ENCODE results near the gene STIP1. TPM values are rescaled to one million over a fixed set of nuclear protein-coding genes. Genes with fewer than 3 reads are reported as not detected.

Gene STIP1
- total and polyA plus RNA-seq, 4 donors, result 22.6 to 58.1 (median 42.5) TPM

DNA sequence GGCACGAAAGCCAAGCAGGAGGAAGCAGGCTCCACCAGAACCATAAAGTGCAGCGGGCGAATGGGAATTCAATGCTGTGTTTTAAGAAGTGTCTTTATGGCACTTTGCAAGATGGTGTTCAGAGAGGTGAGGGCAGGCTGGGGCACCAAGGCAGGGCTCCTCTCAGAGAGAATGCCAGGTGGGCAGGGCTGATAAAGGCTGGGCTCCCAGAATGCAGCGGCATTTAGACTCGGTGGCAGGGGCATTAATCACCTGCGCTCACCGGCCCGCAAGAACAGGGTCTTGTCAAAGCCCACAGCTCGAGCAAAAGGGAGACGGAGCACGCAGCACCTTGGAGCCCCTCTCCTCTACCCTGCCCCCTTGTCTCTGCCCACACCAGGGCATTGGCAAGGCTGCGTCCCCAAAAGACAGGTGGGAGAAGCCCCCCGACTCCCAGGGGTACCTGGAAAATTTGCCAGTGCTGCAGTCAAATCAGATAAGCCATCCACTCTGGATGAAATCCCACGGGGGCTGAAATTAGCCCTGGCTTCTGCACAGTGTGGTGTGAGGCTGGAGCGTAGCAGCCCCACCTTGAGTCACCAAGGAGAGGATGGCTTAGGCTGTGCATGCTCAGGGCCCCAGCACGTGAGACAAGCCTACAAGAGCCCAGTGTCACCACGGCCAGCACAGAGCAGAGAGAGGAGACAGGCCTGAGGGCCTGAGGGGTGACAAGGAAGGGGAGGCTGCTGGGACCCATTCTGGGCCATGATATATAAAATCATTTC, 28.2 kb upstream of the STIP1 start:
- H3K9ac ChIP-seq (ENCODE audit: low read depth in 1 of 2, low read length in 2 of 2), result no peak overlapping the region
- H3K36me3 ChIP-seq (ENCODE audit: control insufficient read depth in 4 of 4, insufficient read depth in 3 of 4, low read depth in 1 of 4, low read length in 3 of 4), result peaks cover 0 to 2% (median 0%) of the 10 kb centered on the region in 4 donors
- peaks cover 0 to 4% (median 2%) of the 10 kb centered on the region in 4 donors for H3K4me1 ChIP-seq (ENCODE audit: control insufficient read depth in 4 of 4, insufficient read depth in 4 of 4, low read length in 3 of 4)
- H3K27ac ChIP-seq (ENCODE audit: low read depth in 1 of 2, low read length in 2 of 2), result no peak overlapping the region
- TF ChIP-seq, protein P1, sequence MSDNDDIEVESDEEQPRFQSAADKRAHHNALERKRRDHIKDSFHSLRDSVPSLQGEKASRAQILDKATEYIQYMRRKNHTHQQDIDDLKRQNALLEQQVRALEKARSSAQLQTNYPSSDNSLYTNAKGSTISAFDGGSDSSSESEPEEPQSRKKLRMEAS (IDR thresholded peaks at IDR 0.05), result no peak
- TF ChIP-seq HNF4G (IDR thresholded peaks at IDR 0.05) (no peak), HNF4A (conservative IDR thresholded peaks at IDR 0.05) (no peak), JUND (IDR thresholded peaks at IDR 0.05) (no peak), EGR1 (IDR thresholded peaks at IDR 0.05; ENCODE audit: low read depth in 2 of 2) (no peak), YY1 (IDR thresholded peaks at IDR 0.05) (no peak), NR2F2 (IDR thresholded peaks at IDR 0.05) (no peak), ATF3 (IDR thresholded peaks at IDR 0.05) (no peak), GABPA (IDR thresholded peaks at IDR 0.05 in 1 of 2, conservative IDR thresholded peaks at IDR 0.05 in 1 of 2) (no peak), FOXA1 (IDR thresholded peaks at IDR 0.05) (no peak), RAD21 (IDR thresholded peaks at IDR 0.05) (no peak), RXRA (IDR thresholded peaks at IDR 0.05) (no peak), SP1 (IDR thresholded peaks at IDR 0.05) (no peak), ZBTB33 (IDR thresholded peaks at IDR 0.05) (no peak), FOXA2 (IDR thresholded peaks at IDR 0.05) (no peak), TAF1 (conservative IDR thresholded peaks at IDR 0.05) (no peak)
- TF ChIP-seq, protein P2, sequence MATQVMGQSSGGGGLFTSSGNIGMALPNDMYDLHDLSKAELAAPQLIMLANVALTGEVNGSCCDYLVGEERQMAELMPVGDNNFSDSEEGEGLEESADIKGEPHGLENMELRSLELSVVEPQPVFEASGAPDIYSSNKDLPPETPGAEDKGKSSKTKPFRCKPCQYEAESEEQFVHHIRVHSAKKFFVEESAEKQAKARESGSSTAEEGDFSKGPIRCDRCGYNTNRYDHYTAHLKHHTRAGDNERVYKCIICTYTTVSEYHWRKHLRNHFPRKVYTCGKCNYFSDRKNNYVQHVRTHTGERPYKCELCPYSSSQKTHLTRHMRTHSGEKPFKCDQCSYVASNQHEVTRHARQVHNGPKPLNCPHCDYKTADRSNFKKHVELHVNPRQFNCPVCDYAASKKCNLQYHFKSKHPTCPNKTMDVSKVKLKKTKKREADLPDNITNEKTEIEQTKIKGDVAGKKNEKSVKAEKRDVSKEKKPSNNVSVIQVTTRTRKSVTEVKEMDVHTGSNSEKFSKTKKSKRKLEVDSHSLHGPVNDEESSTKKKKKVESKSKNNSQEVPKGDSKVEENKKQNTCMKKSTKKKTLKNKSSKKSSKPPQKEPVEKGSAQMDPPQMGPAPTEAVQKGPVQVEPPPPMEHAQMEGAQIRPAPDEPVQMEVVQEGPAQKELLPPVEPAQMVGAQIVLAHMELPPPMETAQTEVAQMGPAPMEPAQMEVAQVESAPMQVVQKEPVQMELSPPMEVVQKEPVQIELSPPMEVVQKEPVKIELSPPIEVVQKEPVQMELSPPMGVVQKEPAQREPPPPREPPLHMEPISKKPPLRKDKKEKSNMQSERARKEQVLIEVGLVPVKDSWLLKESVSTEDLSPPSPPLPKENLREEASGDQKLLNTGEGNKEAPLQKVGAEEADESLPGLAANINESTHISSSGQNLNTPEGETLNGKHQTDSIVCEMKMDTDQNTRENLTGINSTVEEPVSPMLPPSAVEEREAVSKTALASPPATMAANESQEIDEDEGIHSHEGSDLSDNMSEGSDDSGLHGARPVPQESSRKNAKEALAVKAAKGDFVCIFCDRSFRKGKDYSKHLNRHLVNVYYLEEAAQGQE (IDR thresholded peaks at IDR 0.05), result no peak
- TF ChIP-seq, protein P3, sequence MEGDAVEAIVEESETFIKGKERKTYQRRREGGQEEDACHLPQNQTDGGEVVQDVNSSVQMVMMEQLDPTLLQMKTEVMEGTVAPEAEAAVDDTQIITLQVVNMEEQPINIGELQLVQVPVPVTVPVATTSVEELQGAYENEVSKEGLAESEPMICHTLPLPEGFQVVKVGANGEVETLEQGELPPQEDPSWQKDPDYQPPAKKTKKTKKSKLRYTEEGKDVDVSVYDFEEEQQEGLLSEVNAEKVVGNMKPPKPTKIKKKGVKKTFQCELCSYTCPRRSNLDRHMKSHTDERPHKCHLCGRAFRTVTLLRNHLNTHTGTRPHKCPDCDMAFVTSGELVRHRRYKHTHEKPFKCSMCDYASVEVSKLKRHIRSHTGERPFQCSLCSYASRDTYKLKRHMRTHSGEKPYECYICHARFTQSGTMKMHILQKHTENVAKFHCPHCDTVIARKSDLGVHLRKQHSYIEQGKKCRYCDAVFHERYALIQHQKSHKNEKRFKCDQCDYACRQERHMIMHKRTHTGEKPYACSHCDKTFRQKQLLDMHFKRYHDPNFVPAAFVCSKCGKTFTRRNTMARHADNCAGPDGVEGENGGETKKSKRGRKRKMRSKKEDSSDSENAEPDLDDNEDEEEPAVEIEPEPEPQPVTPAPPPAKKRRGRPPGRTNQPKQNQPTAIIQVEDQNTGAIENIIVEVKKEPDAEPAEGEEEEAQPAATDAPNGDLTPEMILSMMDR (IDR thresholded peaks at IDR 0.05; ENCODE audit: low read depth, low read length, missing input control), result no peak
- no peak for DNase-seq (ENCODE audit: low spot score)
- H3K4me3 ChIP-seq (ENCODE audit: low read depth in 1 of 3, low read length in 3 of 3), result no peak overlapping the region
- 92% methylated on average over 17 of the region's 17 CpGs for WGBS
- H3K9me3 ChIP-seq (ENCODE audit: control insufficient read depth in 4 of 4, low read length in 3 of 4), result no peaks in the 10 kb centered on the region
- no peaks in the 10 kb centered on the region for H3K27me3 ChIP-seq (ENCODE audit: control insufficient read depth in 4 of 4, insufficient read depth in 4 of 4, low read length in 3 of 4)

Data from liver (tissue), 9 donors.